IMR-90 (cell line): ENCODE data around the gene GGCT.

Experiments
- BHLHE40 ChIP-seq: fragments of 150-350 bp; IDR thresholded peaks from 2 replicates; pipeline ENCODE4 v1.6.1; 2016; ENCODE audit warnings: mild to moderate bottlenecking, low read depth, low read length
- CEBPB ChIP-seq: IDR thresholded peaks from 2 replicates; pipeline ENCODE4 v1.6.1; 2012; ENCODE audit warnings: low read depth, low read length, improper control_type of control experiment
- MAFK ChIP-seq: IDR thresholded peaks from 2 replicates; pipeline ENCODE4 v1.6.1; 2012; ENCODE audit warnings: low read depth, low read length, improper control_type of control experiment
- MXI1 ChIP-seq: IDR thresholded peaks from 2 replicates; pipeline ENCODE4 v1.6.1; 2012; ENCODE audit warnings: low read depth, mild to moderate bottlenecking, low read length, moderate library complexity, borderline replicate concordance
- POLR2A ChIP-seq: IDR thresholded peaks from 2 replicates; pipeline ENCODE4 v1.6.1; 2012; ENCODE audit warnings: mild to moderate bottlenecking, low read depth, low read length
- RAD21 ChIP-seq: IDR thresholded peaks from 2 replicates; pipeline ENCODE4 v1.6.1; 2012; ENCODE audit warnings: low read length, improper control_type of control experiment
- RCOR1 ChIP-seq: IDR thresholded peaks from 2 replicates; pipeline ENCODE4 v1.6.1; 2012; ENCODE audit warnings: mild to moderate bottlenecking, low read length, improper control_type of control experiment; ENCODE audit not compliant: insufficient replicate concordance
- RFX5 ChIP-seq: IDR thresholded peaks from 2 replicates; pipeline ENCODE4 v1.8.0; 2012; ENCODE audit warnings: low read depth, mild to moderate bottlenecking, low read length, moderate library complexity
- TF ChIP-seq, protein P1 (sequence below): conservative IDR thresholded peaks from 2 replicates; pipeline ENCODE4 v1.5.1; 2012; ENCODE audit warnings: mild to moderate bottlenecking, low read depth, low read length, improper control_type of control experiment
- TF ChIP-seq, protein P2 (sequence below): fragments of 150-350 bp; IDR thresholded peaks from 2 replicates; pipeline ENCODE4 v1.6.1; 2017; ENCODE audit warnings: mild to moderate bottlenecking, antibody characterized with exemption, low read length, low read depth

DNA sequence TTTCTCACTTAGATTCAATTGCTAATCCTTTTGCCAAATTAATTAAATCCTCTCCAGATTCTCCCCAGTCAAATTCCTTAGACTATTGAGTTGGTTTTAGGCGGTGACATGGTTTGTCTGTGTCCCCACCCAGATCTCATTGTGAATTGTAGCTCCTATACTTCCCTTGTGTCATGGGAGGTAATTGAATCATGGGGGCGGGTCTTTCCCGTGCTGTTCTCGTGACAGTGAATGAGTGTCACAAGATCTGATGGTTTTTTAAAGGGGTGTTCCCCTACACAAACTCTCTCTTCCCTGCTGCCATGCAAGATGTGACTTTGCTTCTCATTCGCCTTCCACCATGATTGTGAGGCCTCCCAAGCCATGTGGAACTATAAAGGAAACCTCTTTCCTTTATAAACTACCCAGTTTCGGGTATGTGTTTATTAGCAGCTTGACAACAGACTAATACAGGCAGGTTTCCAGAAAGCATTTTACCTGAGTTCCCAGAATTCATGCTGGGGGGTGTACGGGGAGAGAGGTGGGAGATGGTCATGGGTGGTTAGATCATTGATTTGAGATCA lies 45.4 kb upstream of the GGCT start:
- TF ChIP-seq RFX5: no peak
- TF ChIP-seq, protein P1, sequence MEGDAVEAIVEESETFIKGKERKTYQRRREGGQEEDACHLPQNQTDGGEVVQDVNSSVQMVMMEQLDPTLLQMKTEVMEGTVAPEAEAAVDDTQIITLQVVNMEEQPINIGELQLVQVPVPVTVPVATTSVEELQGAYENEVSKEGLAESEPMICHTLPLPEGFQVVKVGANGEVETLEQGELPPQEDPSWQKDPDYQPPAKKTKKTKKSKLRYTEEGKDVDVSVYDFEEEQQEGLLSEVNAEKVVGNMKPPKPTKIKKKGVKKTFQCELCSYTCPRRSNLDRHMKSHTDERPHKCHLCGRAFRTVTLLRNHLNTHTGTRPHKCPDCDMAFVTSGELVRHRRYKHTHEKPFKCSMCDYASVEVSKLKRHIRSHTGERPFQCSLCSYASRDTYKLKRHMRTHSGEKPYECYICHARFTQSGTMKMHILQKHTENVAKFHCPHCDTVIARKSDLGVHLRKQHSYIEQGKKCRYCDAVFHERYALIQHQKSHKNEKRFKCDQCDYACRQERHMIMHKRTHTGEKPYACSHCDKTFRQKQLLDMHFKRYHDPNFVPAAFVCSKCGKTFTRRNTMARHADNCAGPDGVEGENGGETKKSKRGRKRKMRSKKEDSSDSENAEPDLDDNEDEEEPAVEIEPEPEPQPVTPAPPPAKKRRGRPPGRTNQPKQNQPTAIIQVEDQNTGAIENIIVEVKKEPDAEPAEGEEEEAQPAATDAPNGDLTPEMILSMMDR: no peak
- no peak for TF ChIP-seq MAFK
- TF ChIP-seq POLR2A: no peak
- TF ChIP-seq, protein P2, sequence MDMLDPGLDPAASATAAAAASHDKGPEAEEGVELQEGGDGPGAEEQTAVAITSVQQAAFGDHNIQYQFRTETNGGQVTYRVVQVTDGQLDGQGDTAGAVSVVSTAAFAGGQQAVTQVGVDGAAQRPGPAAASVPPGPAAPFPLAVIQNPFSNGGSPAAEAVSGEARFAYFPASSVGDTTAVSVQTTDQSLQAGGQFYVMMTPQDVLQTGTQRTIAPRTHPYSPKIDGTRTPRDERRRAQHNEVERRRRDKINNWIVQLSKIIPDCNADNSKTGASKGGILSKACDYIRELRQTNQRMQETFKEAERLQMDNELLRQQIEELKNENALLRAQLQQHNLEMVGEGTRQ: no peak
- TF ChIP-seq RAD21: no peak
- TF ChIP-seq MXI1: no peak
- no peak for TF ChIP-seq CEBPB
- no peak for TF ChIP-seq RCOR1
- no peak for TF ChIP-seq BHLHE40
